Measurements from ENCODE around the gene EHD2.

- no peak for TF ChIP-seq CTCF (conservative IDR thresholded peaks at IDR 0.05; ENCODE audit: low read depth, low read length)
- no peak for TF ChIP-seq EZH2 (IDR thresholded peaks at IDR 0.05; ENCODE audit: borderline replicate concordance, low read depth, low read length, poor library complexity, severe bottlenecking)
Observed at GRCh38 chr19:47674548-47674947, 38.7 kb upstream of the EHD2 start.

All from A673 (cell line).